ENCODE data around the gene TUBA4A. TPM values are rescaled to one million over a fixed set of nuclear protein-coding genes. Genes with fewer than 3 reads are reported as not detected.

The TUBA4A gene
- total and polyA plus RNA-seq, 9 donors: 7.9 to 53.6 (median 16.5) TPM

GRCh38 chr2:219216535-219216915 is 37.2 kb downstream of the TUBA4A start:
- Histone ChIP-seq H3K27me3 (no peaks in the 10 kb centered on the region), H3K9me3 (no peaks in the 10 kb centered on the region), H3K36me3 (no peaks in the 10 kb centered on the region), H3K4me3 (no peak overlapping the region), H3K27ac (no peak overlapping the region), H3K4me1 (ENCODE audit: insufficient read depth) (peaks cover 2% of the 10 kb centered on the region)
- TF ChIP-seq CTCF (IDR thresholded peaks at IDR 0.05): no peak
- no peak for TF ChIP-seq EP300 (IDR thresholded peaks at IDR 0.05)
- TF ChIP-seq POLR2A (IDR thresholded peaks at IDR 0.05): no peak
- 85 to 87% (median 86%) methylated on average over 6 of the region's 6 CpGs for WGBS, 3 donors
- no peak for DNase-seq
- intact Hi-C loops (cut with DNase I): loop anchor here in 2 of 4 donors (5.0 kb wide), 2 partner anchors 34 to 39 kb away; partner anchors contain the start of genes CNPPD1 (in 1 of the 2) and RETREG2 (in 1 of the 2)

GRCh38 chr2:219215871-219216534 is 37.7 kb downstream of the TUBA4A start:
- no peaks in the 10 kb centered on the region for H3K27me3 ChIP-seq
- no peaks in the 10 kb centered on the region for H3K36me3 ChIP-seq
- peaks cover 2% of the 10 kb centered on the region for H3K4me1 ChIP-seq (ENCODE audit: insufficient read depth)
- no peaks in the 10 kb centered on the region for H3K9me3 ChIP-seq
- intact Hi-C loops (cut with DNase I): loop anchor here in 2 of 4 donors (5.0 kb wide), 2 partner anchors 34 to 39 kb away; partner anchors contain the start of genes CNPPD1 (in 1 of the 2) and RETREG2 (in 1 of the 2)
- no peak overlapping the region for H3K27ac ChIP-seq
- peak in 1 of 5 donors; percentile 41 for DNase-seq
- no peak for TF ChIP-seq CTCF (IDR thresholded peaks at IDR 0.05)
- no peak for TF ChIP-seq POLR2A (IDR thresholded peaks at IDR 0.05)
- TF ChIP-seq EP300 (IDR thresholded peaks at IDR 0.05): no peak
- 88 to 90% (median 88%) methylated on average over 27 of the region's 27 CpGs for WGBS, 3 donors
- no peak overlapping the region for H3K4me3 ChIP-seq

- no peak overlapping the region for H3K4me3 ChIP-seq
- peaks cover 2% of the 10 kb centered on the region for H3K4me1 ChIP-seq (ENCODE audit: insufficient read depth)
- no peak for DNase-seq
- H3K27ac ChIP-seq: no peak overlapping the region
- H3K27me3 ChIP-seq: no peaks in the 10 kb centered on the region
- TF ChIP-seq EP300 (IDR thresholded peaks at IDR 0.05): no peak
- no peak for TF ChIP-seq POLR2A (IDR thresholded peaks at IDR 0.05)
- no peak for TF ChIP-seq CTCF (IDR thresholded peaks at IDR 0.05)
- H3K9me3 ChIP-seq: no peaks in the 10 kb centered on the region
- H3K36me3 ChIP-seq: no peaks in the 10 kb centered on the region
- 86 to 88% (median 87%) methylated on average over 6 of the region's 6 CpGs for WGBS, 3 donors
- intact Hi-C loops (cut with DNase I): loop anchor here in 2 of 4 donors (5.0 kb wide), 2 partner anchors 32 to 37 kb away; partner anchors contain the start of genes CNPPD1 (in 1 of the 2) and RETREG2 (in 1 of the 2)
Measured at GRCh38 chr2:219214786-219215185, 38.9 kb downstream of the TUBA4A start.

GRCh38 chr2:219214141-219214540 is 39.6 kb downstream of the TUBA4A start:
- Histone ChIP-seq H3K36me3 (no peaks in the 10 kb centered on the region), H3K27me3 (no peaks in the 10 kb centered on the region), H3K4me1 (ENCODE audit: insufficient read depth) (no peaks in the 10 kb centered on the region), H3K9me3 (no peaks in the 10 kb centered on the region), H3K27ac (no peak overlapping the region), H3K4me3 (no peak overlapping the region)
- no peak for DNase-seq
- TF ChIP-seq POLR2A (IDR thresholded peaks at IDR 0.05): no peak
- TF ChIP-seq CTCF (IDR thresholded peaks at IDR 0.05): no peak
- no peak for TF ChIP-seq EP300 (IDR thresholded peaks at IDR 0.05)
- 92 to 94% (median 93%) methylated on average over 15 of the region's 15 CpGs for WGBS, 3 donors
- intact Hi-C loops (cut with DNase I): no loop called here
